Progenitor cell of endocrine pancreas (in vitro differentiated cells): ENCODE results near the gene GRIP1. TPM values are rescaled to one million over a fixed set of nuclear protein-coding genes. Genes with fewer than 3 reads are reported as not detected.

Experiments used
- DNase-seq: peaks from one replicate; pipeline ENCODE4 v3.0.0; 2021; ENCODE audit warnings: low spot score; ENCODE audit not compliant: unreplicated experiment
- H3K27ac Mint-ChIP-seq: 2 replicates; pipeline ENCODE4 v1.8.0; 2021; ENCODE audit warnings: mild to moderate bottlenecking, moderate library complexity, mixed read lengths
- H3K27me3 Mint-ChIP-seq: 2 replicates; pipeline ENCODE4 v1.8.0; 2021; ENCODE audit warnings: mixed read lengths
- H3K36me3 Mint-ChIP-seq: 2 replicates; pipeline ENCODE4 v1.8.0; 2022; ENCODE audit warnings: mixed read lengths; ENCODE audit not compliant: insufficient read depth
- H3K4me1 Mint-ChIP-seq: 2 replicates; pipeline ENCODE4 v1.8.0; 2021; ENCODE audit warnings: low read depth, mixed read lengths
- H3K4me3 Mint-ChIP-seq: 2 replicates; pipeline ENCODE4 v1.8.0; 2021; ENCODE audit warnings: low read depth, mild to moderate bottlenecking, moderate library complexity, mixed read lengths
- H3K9me3 Mint-ChIP-seq: 2 replicates; pipeline ENCODE4 v1.8.0; 2021; ENCODE audit warnings: low read depth, mixed read lengths
- CTCF ChIP-seq: fragments of 200-600 bp; sonication (generic); IDR thresholded peaks from one replicate; pipeline ENCODE4 v1.5.0; 2021; ENCODE audit warnings: antibody characterized with exemption, mild to moderate bottlenecking; ENCODE audit not compliant: unreplicated experiment
- total RNA-seq: library from RNA; stranded (reverse); gene quantifications from 2 replicates; pipeline ENCODE4 v1.2.1, GENCODE V29; 2021

Gene GRIP1
- total RNA-seq, 1 donor from 2014 or later = 41.3 TPM

GRCh38 chr12:66453844-66454243 lies 225.0 kb downstream of the GRIP1 start:
- H3K4me1 Mint-ChIP-seq = peaks cover 3% of the 10 kb centered on the region
- no peak for TF ChIP-seq CTCF
- DNase-seq = no peak
- no peak overlapping the region for H3K27ac Mint-ChIP-seq
- H3K4me3 Mint-ChIP-seq = no peak overlapping the region
- peaks cover 2% of the 10 kb centered on the region for H3K36me3 Mint-ChIP-seq
- no peaks in the 10 kb centered on the region for H3K27me3 Mint-ChIP-seq
- no peaks in the 10 kb centered on the region for H3K9me3 Mint-ChIP-seq

GRCh38 chr12:66453120-66453519 lies 225.8 kb downstream of the GRIP1 start:
- Mint-ChIP-seq H3K4me1 (peaks cover 3% of the 10 kb centered on the region), H3K9me3 (no peaks in the 10 kb centered on the region), H3K4me3 (no peak overlapping the region), H3K36me3 (peaks cover 2% of the 10 kb centered on the region), H3K27me3 (no peaks in the 10 kb centered on the region), H3K27ac (no peak overlapping the region)
- no peak for TF ChIP-seq CTCF
- DNase-seq = no peak

- no peaks in the 10 kb centered on the region for H3K4me1 Mint-ChIP-seq
- H3K9me3 Mint-ChIP-seq = no peaks in the 10 kb centered on the region
- peaks cover 3% of the 10 kb centered on the region for H3K36me3 Mint-ChIP-seq
- no peaks in the 10 kb centered on the region for H3K27me3 Mint-ChIP-seq
- no peak overlapping the region for H3K4me3 Mint-ChIP-seq
- H3K27ac Mint-ChIP-seq = no peak overlapping the region
- TF ChIP-seq CTCF = no peak
- DNase-seq = no peak
Observed at GRCh38 chr12:66449531-66449930, 229.3 kb downstream of the GRIP1 start.

GRCh38 chr12:66447643-66448042 lies 231.2 kb downstream of the GRIP1 start:
- H3K4me3 Mint-ChIP-seq = no peak overlapping the region
- H3K27me3 Mint-ChIP-seq = no peaks in the 10 kb centered on the region

GRCh38 chr12:66446276-66446675 lies 232.6 kb downstream of the GRIP1 start:
- Mint-ChIP-seq H3K4me3 (no peak overlapping the region), H3K36me3 (peaks cover 5% of the 10 kb centered on the region), H3K9me3 (no peaks in the 10 kb centered on the region), H3K27me3 (no peaks in the 10 kb centered on the region), H3K27ac (no peak overlapping the region), H3K4me1 (no peaks in the 10 kb centered on the region)
- TF ChIP-seq CTCF = no peak
- DNase-seq = no peak

More at GRCh38 chr12:66447643-66448042, 231.2 kb downstream of the GRIP1 start:
- TF ChIP-seq CTCF = no peak
- no peak for DNase-seq
- H3K27ac Mint-ChIP-seq = no peak overlapping the region
- peaks cover 5% of the 10 kb centered on the region for H3K36me3 Mint-ChIP-seq
- no peaks in the 10 kb centered on the region for H3K9me3 Mint-ChIP-seq
- no peaks in the 10 kb centered on the region for H3K4me1 Mint-ChIP-seq
